Measurements from ENCODE around the gene PFDN2.

- TF ChIP-seq CTCF (IDR thresholded peaks at IDR 0.05) (no peak), POLR2A (IDR thresholded peaks at IDR 0.05) (no peak)
Observed at GRCh38 chr1:161121834-161122233, 4.0 kb upstream of the PFDN2 start.

Measured in heart left ventricle (tissue), 13 donors.